Epithelial cell of esophagus (primary cell): ENCODE data around the gene CBLL1.
A peak's percentile ranks its signal among the peaks of the same experiment; 100 is the strongest.

Experiments
- DNase-seq: peaks from one replicate; pipeline ENCODE4 v3.0.0; 2010; ENCODE audit warnings: low read depth
- H3K4me3 ChIP-seq: 2 replicates; pipeline ENCODE4 v1.5.1; 2011; ENCODE audit warnings: mild to moderate bottlenecking, low read length, control low read depth
- CTCF ChIP-seq: IDR thresholded peaks from 2 replicates; pipeline ENCODE4 v1.5.1; 2011; ENCODE audit warnings: low read depth, mild to moderate bottlenecking, low read length, control low read depth, inconsistent platforms; ENCODE audit not compliant: insufficient read depth; ENCODE audit errors: missing control alignments

Gene CBLL1

GRCh38 chr7:107768263-107768662 is 24.3 kb downstream of the CBLL1 start:
- no peak overlapping the region for H3K4me3 ChIP-seq
- DNase-seq, result peak; percentile 65
- TF ChIP-seq CTCF, result no peak

- TF ChIP-seq CTCF, result no peak
- DNase-seq, result no peak
Observed at GRCh38 chr7:107773027-107773426, 29.1 kb downstream of the CBLL1 start.

GRCh38 chr7:107777702-107778101 is 33.8 kb downstream of the CBLL1 start:
- H3K4me3 ChIP-seq, result no peak overlapping the region
- TF ChIP-seq CTCF, result no peak
- DNase-seq, result no peak

More at GRCh38 chr7:107773027-107773426, 29.1 kb downstream of the CBLL1 start:
- H3K4me3 ChIP-seq, result no peak overlapping the region

- TF ChIP-seq CTCF, result no peak
- no peak overlapping the region for H3K4me3 ChIP-seq
- DNase-seq, result no peak
Observed at GRCh38 chr7:107778283-107778682, 34.3 kb downstream of the CBLL1 start.

- DNase-seq, result no peak
- TF ChIP-seq CTCF, result no peak
- H3K4me3 ChIP-seq, result no peak overlapping the region
Observed at GRCh38 chr7:107779647-107780099, 35.7 kb downstream of the CBLL1 start.

- H3K4me3 ChIP-seq, result no peak overlapping the region
Observed at GRCh38 chr7:107782374-107782773, 38.4 kb downstream of the CBLL1 start.

More at GRCh38 chr7:107782374-107782773, 38.4 kb downstream of the CBLL1 start:
- DNase-seq, result no peak
- no peak for TF ChIP-seq CTCF
